HG02763 (cell line): ENCODE measurements around the gene FGF2.
"Not testable (repeated sequence)": the region's sequence is repeated elsewhere in the genome, so short reads cannot be mapped to it uniquely, and the experiment has no call there.

Experiments
- ATAC-seq: cut with Tn5 transposase; IDR thresholded peaks from one replicate; pipeline ENCODE4 v1.9.1; 2021; ENCODE audit warnings: mild to moderate bottlenecking, moderate library complexity; ENCODE audit not compliant: unreplicated experiment

FGF2 gene

GRCh38 chr4:122811781-122812180 is 14.8 kb upstream of the FGF2 start:
- not testable (repeated sequence) for ATAC-seq

GRCh38 chr4:122812823-122813222 is 13.8 kb upstream of the FGF2 start:
- not testable (repeated sequence) for ATAC-seq

DNA sequence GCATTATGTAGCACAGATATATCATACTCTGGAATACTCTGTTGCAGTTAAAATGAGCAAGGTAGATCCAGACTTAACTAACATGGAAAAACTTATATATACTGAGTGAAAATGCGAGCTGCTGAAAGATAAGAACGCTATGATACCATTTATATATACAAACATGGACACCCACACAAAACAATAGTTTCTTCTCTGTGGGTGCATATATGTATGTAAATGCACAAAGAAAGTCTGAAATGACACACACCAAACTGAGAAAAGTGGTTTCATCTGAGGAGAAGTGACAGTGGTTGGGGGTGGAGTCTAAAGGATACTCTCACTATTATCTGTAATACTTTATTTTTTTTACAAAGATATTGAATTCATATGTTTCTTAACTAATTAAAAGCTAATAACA is 12.2 kb upstream of the FGF2 start:
- ATAC-seq: peak; percentile 97

DNA sequence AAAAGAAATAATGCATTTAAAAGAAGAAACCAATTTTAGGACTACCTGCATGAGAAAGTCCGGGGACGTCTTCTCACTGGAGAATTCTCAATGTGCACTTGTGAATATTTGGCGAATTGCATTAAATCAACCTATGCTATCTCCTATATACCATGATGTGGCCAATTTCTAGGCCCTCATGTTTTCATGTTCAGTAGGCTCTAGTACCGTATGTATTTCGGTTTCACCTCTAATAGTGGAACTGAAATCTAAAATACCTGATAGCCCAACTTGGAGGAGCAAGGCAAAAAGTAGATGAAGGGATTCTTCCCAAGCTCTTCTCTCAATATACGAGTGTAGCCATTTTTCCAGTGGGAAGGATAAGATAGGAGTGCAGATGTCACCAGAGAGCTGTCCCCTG is 11.4 kb upstream of the FGF2 start:
- ATAC-seq: no peak

DNA sequence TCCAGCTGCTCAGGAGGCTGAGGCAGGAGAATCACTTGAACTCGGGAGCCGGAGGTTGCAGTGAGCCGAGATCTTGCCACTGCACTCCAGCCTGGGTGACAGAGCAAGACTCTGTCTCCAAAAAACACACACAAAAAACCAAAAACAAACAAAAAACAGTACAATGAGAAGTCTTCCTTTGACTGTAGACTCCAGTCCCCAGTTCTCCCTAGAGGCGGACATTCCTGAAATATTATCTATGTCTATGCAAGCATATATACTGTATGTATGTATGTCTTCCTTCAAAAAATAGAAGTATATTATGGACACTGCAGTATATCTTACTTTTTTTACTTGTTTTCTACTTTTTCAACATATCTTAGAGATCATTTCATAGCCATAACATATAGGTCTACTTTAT is 10.2 kb upstream of the FGF2 start:
- ATAC-seq: no peak

- ATAC-seq: no peak
These were observed 6.8 kb upstream of the FGF2 start for GRCh38 chr4:122819708-122820449.

DNA sequence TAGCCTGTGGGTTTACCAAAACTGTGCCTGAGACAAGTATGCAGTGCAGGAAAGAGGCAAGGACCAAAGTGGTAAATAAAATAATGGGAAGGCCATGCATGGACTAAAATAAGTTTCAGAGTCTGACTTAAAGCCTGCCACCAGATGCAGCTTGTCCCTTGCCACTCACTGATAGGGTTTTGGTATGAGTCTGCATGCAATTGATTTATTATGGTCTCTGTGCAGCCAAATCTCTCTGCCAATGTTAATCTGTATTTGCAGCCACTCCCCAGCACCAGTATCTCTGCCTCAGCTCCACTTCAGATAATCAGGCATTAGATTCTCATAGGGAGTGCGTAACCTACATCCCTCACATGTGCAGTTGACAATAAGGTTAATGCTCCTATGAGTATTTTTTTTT is 5.5 kb upstream of the FGF2 start:
- ATAC-seq: no peak

DNA sequence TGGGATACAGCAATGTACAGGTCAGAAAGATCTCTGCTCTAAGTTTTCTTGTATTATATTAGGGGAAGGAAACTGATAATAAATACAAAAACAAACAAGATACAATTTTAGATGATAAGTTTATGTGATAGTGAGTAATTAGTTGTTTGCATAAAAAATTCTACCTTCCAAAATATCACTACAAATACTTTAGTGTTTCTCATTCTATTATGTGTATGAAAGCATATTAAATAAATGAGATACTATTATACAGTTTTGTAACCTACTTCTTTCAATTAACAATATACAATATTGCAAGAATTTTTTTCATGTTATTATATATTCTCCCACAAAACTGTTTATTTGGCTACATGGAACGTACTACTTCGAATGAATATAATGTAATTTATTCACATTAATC is 4.2 kb upstream of the FGF2 start:
- ATAC-seq: no peak

GRCh38 chr4:122823476-122823875 is 3.2 kb upstream of the FGF2 start:
- no peak for ATAC-seq

DNA sequence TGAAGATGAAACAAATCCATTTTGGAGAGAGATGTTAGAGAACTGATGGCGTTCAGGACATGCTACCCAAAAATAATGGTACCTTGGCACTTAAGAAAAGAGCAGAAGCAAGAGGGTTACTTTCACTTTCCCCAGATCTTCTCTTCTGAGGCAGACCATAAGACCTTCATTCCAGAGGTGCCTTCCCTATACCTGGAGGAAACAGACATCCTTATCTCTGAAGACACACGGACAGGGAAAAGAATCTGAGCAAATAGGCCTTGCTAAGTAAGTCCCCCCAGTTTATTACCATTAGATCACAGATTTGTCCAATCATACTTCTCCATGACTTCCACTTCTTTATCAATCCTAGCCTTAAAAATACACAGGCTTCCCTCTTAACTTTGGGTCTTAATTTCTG is 2.0 kb upstream of the FGF2 start:
- no peak for ATAC-seq

DNA sequence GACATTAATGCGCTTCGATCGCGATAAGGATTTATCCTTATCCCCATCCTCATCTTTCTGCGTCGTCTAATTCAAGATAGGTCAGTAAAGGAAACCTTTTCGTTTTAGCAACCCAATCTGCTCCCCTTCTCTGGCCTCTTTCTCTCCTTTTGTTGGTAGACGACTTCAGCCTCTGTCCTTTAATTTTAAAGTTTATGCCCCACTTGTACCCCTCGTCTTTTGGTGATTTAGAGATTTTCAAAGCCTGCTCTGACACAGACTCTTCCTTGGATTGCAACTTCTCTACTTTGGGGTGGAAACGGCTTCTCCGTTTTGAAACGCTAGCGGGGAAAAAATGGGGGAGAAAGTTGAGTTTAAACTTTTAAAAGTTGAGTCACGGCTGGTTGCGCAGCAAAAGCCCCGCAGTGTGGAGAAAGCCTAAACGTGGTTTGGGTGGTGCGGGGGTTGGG is 528 bp upstream of the FGF2 start:
- no peak for ATAC-seq

- ATAC-seq: peak; percentile 54
These were observed 737 bp downstream of the FGF2 start for GRCh38 chr4:122827258-122827878.

GRCh38 chr4:122827879-122828601 is 1.4 kb downstream of the FGF2 start:
- peak; percentile 91 for ATAC-seq

DNA sequence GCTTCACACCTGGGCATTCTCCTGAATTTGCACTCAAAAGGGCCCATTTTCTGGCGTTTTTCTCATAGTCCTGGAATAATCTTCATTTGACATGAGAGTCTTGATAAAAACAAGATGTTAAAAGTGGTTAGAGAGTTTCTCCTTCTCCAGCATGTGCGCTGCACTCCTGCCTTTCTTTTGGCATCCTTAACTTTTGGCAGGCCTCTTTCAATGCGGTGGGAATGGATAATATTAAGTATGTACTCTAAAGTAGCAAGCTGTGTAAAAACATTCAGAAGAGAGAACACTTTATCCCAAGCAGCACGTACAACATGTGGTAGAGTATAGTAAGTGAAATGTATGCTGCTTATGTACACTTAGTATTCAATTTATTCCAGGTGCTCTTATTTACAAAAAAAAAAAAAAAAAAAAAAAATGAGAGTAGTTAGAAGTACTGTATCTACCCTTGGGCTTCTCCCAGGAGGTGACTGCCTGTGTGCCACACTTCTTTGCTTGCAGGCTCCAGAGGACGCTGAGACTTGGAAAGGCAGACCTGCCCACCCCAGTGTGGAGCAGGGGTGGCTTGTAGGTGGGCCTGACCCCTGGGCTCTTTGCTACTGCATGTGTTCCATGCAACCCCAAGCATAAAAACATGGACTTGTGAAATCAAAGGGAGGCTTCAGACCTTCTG is 3.9 kb downstream of the FGF2 start:
- no peak for ATAC-seq

DNA sequence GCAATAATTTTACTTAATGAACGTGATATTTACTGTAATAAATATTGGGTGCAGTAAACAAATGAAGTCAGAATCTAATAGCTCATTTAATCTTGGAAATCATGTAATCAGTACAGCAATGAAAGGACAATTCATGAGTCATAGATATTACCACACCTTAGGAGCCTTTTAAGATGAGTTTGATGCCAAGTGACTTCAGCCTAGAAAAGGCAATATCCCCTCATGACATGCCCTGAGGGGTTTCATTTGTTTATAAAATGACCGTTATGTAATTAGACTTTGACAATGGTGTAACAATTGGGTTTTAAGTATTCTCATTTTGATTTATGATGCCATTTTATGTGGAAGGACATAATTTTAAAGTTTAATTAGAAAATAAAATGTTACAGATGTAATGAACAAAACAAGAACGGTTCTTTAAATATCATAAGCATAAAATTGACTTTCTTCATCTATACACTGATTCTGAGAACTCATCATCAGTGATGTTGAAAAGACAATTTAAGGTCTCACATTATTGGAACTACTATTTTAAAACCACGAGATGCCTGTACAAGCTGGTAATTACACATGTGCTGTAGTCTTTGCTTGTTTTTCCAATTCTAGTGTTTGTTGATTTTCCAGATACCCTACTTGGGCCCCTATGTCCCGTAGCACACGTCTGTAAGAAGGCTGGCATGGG is 5.0 kb downstream of the FGF2 start:
- no peak for ATAC-seq

GRCh38 chr4:122832732-122833131 is 6.1 kb downstream of the FGF2 start:
- no peak for ATAC-seq

- no peak for ATAC-seq
These were observed 7.4 kb downstream of the FGF2 start for GRCh38 chr4:122833999-122834398.

DNA sequence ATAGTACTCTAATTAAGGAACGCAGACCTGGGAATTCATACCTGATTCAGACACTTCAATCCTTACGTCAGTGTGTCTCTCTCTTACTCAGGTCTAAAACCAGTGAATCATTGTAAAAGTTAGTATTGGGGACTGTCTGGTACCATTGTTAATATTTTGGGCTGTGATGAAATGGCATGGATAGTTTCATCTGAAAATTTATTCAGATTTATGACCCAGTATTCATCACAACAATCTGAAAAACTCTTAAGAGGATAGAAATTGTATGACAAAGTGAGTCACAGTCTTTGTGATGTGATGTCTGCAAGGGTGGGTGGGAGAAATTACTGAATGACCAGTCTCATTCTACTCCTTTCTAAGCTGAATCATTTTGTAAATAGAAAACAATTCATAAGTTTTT is 10.3 kb downstream of the FGF2 start:
- no peak for ATAC-seq

- ATAC-seq: no peak
These were observed 11.4 kb downstream of the FGF2 start for GRCh38 chr4:122838034-122838433.

GRCh38 chr4:122842392-122842791 is 15.8 kb downstream of the FGF2 start:
- no peak for ATAC-seq

DNA sequence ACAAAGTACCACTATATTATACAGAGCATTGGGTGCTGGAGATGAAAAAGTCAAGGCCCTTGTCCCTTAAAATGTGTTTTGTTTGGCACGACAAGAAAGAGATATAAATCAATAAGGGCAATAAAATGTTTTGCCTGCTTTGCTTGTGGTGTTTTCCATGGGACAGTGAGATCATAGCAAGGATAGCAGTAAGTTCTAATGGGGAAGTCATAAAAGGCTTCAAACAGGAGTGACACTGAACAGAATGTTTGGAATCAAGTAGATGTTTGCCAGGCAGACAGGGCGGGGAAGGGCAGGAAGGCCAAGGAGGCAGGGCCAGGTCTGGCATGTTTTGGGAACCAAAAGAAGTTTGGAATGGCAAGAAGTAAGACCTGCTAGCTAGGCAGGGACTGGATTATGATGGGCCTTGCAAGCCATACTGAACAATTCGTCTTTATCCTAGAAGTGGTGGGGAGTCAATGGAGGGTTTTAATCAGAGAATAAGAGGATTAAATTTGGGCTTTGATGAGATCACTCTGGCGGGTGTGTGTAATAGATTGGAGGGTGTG is 16.4 kb downstream of the FGF2 start:
- ATAC-seq: no peak
